Neutrophil (primary cell): ENCODE data around the gene CCDC181.

Experiments
- H3K27ac ChIP-seq: fragments of 200-600 bp; sonication (generic); 2 replicates; pipeline ENCODE4 v1.5.1; 2016; ENCODE audit warnings: mild to moderate bottlenecking, moderate library complexity
- H3K27me3 ChIP-seq: fragments of 200-600 bp; sonication (generic); 2 replicates; pipeline ENCODE4 v1.6.0; 2016; ENCODE audit warnings: mild to moderate bottlenecking
- H3K36me3 ChIP-seq: fragments of 200-600 bp; sonication (generic); 2 replicates; pipeline ENCODE4 v1.5.1; 2017
- H3K4me1 ChIP-seq, 2 experiments: fragments of 200-600 bp in 1 of 2; sonication (generic) in 1 of 2; 1 replicate in 1 of 2; 2 replicates in 1 of 2; pipeline versions ENCODE4 v1.5.1 to v1.6.1; 2013 to 2016; ENCODE audit warnings: low read depth in 1 of 2, low read length in 1 of 2, mild to moderate bottlenecking in 1 of 2, moderate library complexity in 1 of 2; ENCODE audit not compliant: control insufficient read depth in 1 of 2, insufficient read depth in 1 of 2
- H3K4me3 ChIP-seq, 2 experiments: fragments of 200-600 bp in 1 of 2; sonication (generic) in 1 of 2; 1 replicate in 1 of 2; 2 replicates in 1 of 2; pipeline ENCODE4 v1.5.1; 2013 to 2016; ENCODE audit warnings: low read depth in 1 of 2, low read length in 1 of 2, mild to moderate bottlenecking in 1 of 2, moderate library complexity in 1 of 2
- H3K9me3 ChIP-seq: fragments of 200-600 bp; sonication (generic); 2 replicates; pipeline ENCODE4 v1.5.1; 2016
- TF ChIP-seq, protein P1 (sequence below): fragments of 200-600 bp; sonication (generic); IDR thresholded peaks from 2 replicates; pipeline ENCODE4 v1.5.1; 2016; ENCODE audit warnings: antibody characterized with exemption

The CCDC181 gene

GRCh38 chr1:169427081-169427641 lies at the start of gene CCDC181:
Gene CCDC181 (minus strand): TSS chr1:169427474. CDS start chr1:169424927, 2,547 bp downstream.
- TF ChIP-seq, protein P1, sequence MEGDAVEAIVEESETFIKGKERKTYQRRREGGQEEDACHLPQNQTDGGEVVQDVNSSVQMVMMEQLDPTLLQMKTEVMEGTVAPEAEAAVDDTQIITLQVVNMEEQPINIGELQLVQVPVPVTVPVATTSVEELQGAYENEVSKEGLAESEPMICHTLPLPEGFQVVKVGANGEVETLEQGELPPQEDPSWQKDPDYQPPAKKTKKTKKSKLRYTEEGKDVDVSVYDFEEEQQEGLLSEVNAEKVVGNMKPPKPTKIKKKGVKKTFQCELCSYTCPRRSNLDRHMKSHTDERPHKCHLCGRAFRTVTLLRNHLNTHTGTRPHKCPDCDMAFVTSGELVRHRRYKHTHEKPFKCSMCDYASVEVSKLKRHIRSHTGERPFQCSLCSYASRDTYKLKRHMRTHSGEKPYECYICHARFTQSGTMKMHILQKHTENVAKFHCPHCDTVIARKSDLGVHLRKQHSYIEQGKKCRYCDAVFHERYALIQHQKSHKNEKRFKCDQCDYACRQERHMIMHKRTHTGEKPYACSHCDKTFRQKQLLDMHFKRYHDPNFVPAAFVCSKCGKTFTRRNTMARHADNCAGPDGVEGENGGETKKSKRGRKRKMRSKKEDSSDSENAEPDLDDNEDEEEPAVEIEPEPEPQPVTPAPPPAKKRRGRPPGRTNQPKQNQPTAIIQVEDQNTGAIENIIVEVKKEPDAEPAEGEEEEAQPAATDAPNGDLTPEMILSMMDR: no peak
- no peaks in the 10 kb centered on the region for H3K36me3 ChIP-seq
- H3K4me1 ChIP-seq: peaks cover 4 to 8% of the 10 kb centered on the region in 2 experiments
- H3K4me3 ChIP-seq: peak within 1 kb of the TSS; percentile 13 to 39
- peaks cover 50% of the 10 kb centered on the region for H3K27me3 ChIP-seq
- no peaks in the 10 kb centered on the region for H3K9me3 ChIP-seq
- H3K27ac ChIP-seq: no peak within 1 kb of the TSS

DNA sequence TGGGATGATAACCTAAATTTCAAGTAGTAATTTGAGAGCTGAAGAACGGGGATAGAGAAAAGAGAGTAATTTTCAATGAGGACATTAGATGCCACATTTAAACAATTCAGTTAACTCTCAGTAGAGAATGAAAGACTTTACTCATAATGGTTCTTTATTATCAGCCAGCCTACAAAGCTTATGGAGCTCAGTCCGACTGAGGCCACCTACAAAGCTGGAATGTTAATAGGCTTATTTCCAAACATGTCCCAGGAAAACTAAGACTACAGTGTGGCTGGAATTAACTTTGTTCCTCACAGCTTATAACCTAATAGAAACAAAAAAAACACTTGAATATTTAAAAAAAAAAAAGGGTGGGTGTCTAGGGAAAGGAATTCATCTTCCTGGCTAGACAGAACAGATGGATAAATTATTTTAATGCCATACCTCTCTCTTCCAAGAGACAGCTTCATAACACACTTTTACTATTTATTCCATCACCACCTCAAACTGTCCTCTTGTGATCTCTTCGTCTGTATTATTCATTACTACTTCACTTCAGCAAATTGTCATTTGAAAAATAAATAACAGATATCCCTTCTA lies 48.6 kb upstream of the CCDC181 start:
- no peak overlapping the region for H3K27ac ChIP-seq
- TF ChIP-seq, protein P1: no peak
- H3K27me3 ChIP-seq: no peaks in the 10 kb centered on the region
- no peaks in the 10 kb centered on the region for H3K9me3 ChIP-seq
- peaks cover 19% of the 10 kb centered on the region in 2 experiments for H3K4me1 ChIP-seq
- H3K4me3 ChIP-seq: no peak overlapping the region
- no peaks in the 10 kb centered on the region for H3K36me3 ChIP-seq

DNA sequence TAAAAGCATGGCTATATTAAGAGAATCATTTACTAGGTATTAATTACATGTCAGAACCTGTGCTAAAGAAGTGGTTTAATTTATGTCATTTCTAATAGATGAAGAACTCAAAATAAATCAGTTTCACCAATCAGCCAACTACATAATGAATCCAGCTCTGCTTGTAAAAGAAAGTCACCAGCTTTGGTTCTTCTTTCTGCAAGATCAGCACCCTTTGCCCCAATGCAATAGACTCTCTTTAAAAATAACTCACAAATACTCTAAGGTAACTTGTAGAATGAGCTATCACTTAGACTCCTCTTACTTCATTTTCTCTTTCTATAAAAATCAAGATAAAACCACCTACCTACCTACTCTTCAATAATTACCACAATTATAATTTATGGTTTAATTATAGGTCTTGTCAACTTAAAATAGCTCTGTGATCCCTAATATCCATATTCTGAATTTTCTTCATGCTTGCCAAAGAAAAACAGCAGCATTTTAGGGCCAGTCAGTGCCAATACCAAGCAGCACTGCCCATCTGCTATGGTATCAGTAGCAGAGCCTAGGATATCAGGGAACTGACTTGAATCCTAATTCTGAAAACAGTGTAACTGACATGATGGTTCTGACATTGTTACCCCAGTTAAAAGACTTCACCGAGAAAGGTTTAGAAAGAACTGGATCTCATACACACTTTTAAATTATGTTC lies 47.2 kb upstream of the CCDC181 start:
- Histone ChIP-seq H3K27me3 (no peaks in the 10 kb centered on the region), H3K36me3 (no peaks in the 10 kb centered on the region), H3K4me1 (peaks cover 19% of the 10 kb centered on the region in 2 experiments), H3K27ac (no peak overlapping the region), H3K4me3 (no peak overlapping the region), H3K9me3 (no peaks in the 10 kb centered on the region)
- TF ChIP-seq, protein P1: no peak

DNA sequence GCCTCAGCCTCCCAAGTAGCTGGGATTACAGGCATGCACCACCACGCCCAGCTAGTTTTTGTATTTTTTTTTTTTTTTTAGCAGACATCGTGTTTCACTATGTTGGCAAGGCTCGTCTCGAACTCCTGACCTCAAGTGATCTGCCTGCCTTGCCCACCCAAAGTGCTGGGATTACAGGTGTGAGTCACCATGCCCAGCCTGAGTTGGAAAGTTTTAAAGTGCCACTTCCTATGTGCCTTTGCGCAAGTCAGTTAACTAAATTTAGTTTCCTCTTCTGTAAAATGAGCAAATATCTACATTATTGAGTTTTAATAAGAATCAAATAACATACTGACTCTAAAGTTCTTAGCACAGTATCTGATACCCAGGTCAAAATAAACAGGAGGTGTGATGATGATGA lies 46.1 kb upstream of the CCDC181 start:
- Histone ChIP-seq H3K36me3 (no peaks in the 10 kb centered on the region), H3K4me1 (peaks cover 12 to 13% of the 10 kb centered on the region in 2 experiments), H3K4me3 (no peak overlapping the region), H3K9me3 (no peaks in the 10 kb centered on the region), H3K27ac (peak overlapping the region; percentile 15), H3K27me3 (no peaks in the 10 kb centered on the region)
- TF ChIP-seq, protein P1: no peak

DNA sequence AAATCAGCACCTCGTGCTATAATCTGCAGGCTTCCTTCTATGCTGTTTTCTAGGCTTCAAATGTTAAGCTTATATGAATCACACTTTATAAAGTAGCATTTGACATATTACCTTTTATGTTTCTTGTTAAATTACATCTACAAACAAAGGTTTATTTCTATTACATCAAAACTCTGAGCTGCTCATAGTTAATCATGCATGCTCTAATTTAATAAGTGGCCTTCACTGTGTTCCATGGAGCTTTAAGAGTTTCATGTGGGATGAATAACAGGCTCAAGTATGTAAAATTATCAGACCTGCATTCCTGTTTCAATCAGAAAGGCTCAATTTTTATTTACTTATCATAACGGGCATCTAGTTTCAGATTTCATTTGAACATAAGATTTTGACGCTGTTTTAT lies 45.5 kb upstream of the CCDC181 start:
- Histone ChIP-seq H3K36me3 (no peaks in the 10 kb centered on the region), H3K4me1 (peaks cover 6 to 7% of the 10 kb centered on the region in 2 experiments), H3K4me3 (no peak overlapping the region), H3K27me3 (no peaks in the 10 kb centered on the region), H3K9me3 (no peaks in the 10 kb centered on the region), H3K27ac (no peak overlapping the region)
- TF ChIP-seq, protein P1: no peak
